ENCODE measurements around the gene KRT15.

Gene KRT15

DNA sequence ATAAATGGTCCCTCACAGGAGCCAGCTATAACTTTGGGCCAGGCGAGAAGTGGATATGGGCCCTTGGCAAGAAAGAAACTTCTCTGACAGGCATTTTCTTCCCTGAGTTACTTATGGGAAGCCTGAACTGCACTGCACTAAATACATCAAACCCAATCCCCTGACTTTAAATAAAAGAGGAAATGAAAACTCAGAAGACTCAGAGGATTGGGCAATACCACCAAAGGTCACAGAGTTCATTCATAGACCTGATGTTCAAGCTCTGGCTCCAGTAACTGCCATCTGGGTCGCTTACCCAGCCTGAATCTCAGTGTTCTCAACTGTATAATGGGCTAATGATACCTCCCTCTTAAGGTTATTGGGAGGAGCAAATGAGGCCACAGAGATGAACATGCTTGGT is 38.6 kb downstream of the KRT15 start:
- no peak for DNase-seq (ENCODE audit: low spot score)

- no peak for DNase-seq (ENCODE audit: low spot score)
Measured at GRCh38 chr17:41478237-41478636, 40.5 kb downstream of the KRT15 start.

DNA sequence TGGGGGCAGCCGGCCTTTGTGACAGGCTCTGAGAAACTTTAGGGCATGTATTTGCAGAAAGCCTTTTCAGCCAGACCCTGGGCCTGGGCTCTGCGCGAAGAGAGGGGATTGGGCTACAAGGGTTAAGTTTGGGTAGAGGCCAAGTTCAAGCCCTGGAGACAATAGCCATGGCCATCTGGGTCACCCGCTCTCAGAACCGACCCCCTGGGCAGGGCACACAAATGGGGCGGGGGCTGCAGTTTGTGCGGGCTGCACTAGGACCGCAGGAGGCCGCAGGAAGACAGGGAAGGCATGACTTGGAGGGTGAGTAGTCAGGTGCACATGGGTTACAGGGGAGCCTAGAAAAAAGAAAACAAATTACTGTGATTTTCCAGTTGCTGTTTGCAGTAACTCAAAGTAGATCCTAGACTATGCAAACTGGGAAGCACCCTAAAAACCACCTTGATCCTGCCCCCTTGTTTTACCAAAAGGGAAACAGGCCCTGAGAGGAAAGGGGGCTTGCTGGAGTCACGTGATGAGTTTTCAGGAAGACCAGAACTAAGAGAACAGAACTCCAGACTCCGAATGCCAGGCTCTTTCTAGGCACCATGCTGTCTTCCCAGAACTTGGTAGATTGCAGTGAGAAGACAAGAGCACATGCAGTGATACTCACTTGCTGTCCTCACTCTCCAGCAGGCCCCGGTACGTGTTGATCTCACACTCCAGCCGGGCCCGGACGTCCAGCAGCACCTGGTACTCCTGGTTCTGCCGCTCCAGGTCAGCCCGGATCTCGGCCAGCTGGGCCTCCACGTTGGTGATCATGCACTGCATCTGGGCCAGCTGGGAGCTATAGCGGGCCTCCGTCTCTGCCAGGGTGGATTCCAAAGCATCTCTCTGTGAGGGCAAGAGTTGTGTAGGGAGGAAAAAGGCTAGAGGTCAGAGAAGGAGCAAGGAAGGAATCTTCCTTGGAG is 41.5 kb downstream of the KRT15 start:
- no peak for DNase-seq (ENCODE audit: low spot score)

DNA sequence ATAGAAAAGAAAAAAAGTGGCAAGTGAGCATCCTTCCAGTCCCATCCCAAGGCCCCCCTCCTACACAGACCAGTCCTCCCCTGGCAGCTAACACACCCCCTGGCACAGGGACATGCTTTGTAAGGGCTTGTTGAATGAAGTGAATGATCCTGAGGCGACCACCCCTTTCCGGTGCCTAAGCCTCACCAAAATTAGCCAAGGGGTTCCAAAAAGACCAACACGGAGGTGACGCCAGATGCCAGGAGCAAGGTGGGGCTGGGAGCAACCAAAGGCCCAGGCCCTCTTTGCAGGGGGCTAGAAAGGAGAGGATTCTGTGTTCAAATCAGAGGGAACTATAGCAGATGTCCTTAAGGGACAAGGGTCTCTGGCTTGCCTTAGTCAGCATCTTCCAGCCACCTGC is 43.3 kb downstream of the KRT15 start:
- no peak for DNase-seq (ENCODE audit: low spot score)

DNA sequence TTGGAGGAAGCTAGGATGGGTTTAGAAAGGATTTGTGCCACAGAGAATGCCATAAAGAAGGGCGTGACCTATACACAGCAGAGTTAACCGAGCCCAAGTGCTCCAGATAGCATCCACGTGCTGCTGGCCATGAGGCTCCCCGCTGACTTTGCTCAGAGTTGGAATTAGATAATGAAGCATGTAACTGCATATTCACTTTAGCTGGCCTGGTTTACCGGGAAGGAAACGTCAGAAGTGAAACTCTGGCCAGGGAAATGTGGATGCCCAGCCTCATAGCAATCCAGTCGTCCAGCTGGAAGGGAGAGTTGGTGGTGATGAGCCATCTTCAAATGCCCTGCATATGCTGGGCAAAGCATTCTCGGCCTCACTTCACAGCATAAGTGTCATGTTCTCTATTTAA is 43.8 kb downstream of the KRT15 start:
- no peak for DNase-seq (ENCODE audit: low spot score)

GRCh38 chr17:41468346-41468745 is 50.3 kb downstream of the KRT15 start:
- no peak for DNase-seq (ENCODE audit: low spot score)

DNA sequence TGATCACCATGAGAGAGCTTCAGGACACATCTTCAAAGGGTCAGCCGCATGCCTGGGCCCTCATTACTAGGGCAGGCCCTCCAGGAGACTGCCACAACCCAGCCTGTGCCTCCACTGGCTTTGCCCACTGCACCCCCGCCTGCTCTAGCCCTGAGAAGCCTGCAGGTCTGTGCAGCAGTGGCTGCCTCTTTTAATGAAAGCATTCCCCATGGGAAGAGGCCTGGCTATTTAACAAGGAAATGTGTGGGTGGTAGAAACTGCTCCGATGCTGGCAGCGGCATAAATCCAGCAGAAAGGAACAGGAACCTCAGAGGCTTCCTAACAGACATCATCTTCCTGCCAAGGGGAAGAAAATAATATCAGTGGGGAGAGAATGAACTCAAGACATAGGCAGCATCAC is 51.1 kb downstream of the KRT15 start:
- no peak for DNase-seq (ENCODE audit: low spot score)

DNA sequence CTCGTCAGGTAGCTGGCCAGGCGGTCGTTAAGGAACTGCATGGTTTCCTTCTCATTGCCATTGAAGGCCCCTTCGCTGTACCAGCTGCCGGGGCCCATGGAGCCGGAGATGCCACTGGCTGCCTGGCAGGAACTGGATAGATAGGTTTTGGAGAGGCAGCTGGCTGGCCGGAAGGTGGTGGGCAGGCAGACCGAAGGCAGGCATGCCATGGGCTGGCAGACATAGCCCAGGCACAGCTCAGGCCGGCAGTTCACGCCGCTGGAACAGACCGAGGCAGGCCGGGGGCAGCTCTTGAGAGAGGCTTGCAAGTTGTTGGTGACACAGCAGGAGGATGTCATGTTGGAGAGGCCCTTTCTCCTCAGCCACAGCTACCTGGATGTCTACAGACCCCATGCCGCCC is 51.7 kb downstream of the KRT15 start, which contains the start of gene KRT32:
TSS of gene KRT32 (minus strand) at position 399 of the 400 bp plus-strand sequence. CDS start at position 338, 61 bp downstream.
- no peak for DNase-seq (ENCODE audit: low spot score)

DNA sequence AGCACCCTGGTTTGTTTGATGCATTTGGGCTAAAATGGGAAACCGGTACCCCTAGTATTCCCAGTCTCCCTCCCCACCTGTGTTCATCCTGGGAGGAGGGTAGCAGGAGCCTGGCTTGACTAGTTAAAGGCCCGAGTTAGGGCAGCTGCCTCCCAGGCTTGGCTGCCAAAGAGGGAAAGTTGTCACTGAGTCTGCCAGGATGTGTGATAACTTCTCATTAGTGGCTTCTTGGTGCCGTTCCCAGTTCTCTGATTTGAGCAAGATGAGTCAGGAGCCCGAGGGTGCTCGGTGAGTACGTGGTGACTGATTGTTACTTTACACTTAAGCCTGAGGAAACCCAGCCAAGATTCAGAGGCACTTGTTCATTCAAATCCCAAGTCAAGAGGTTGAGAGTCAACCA is 54.0 kb downstream of the KRT15 start:
- no peak for DNase-seq (ENCODE audit: low spot score)

DNA sequence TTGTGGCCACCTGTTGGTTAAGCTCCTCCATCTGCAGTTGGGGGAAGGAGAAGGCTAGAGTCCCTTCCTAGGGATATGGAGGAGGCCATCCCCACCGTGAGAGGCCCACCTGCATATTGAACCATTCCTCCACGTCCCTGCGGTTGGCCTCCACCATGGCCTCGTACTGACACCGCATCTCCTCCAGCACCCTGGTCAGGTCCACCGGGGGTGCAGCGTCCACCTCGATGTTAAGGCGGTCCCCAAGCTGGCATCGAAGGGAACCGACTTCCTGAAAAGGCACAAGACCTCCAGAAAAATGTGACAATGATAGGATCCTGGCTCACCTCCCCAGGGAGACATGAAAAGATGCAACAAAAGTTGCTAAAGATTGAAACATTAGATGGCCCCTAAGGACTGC is 54.5 kb downstream of the KRT15 start:
- no peak for DNase-seq (ENCODE audit: low spot score)

DNA sequence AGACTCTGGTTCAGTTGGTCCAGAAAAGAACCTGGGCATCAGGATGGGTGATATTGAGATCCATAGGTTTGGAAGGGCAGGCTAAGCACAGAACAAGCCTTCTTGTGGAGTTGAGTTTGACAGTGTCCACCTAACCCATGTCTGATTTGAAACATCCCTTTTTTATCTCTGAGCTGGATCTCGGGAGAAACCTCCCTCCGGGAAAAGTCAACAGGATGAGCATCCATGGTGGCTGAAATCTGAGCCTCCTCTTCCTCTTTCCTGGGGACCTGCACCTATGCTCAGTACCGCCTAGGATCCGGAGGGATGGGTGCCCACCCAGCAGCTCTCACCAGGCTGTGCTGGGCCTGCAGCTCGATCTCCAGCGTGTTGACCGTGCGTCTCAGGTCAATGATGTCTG is 54.9 kb downstream of the KRT15 start:
- no peak for DNase-seq (ENCODE audit: low spot score)
